ENCODE results near the gene EYS.
"Not testable (repeated sequence)": the region's sequence is repeated elsewhere in the genome, so short reads cannot be mapped to it uniquely, and the experiment has no call there.

Gene EYS

DNA sequence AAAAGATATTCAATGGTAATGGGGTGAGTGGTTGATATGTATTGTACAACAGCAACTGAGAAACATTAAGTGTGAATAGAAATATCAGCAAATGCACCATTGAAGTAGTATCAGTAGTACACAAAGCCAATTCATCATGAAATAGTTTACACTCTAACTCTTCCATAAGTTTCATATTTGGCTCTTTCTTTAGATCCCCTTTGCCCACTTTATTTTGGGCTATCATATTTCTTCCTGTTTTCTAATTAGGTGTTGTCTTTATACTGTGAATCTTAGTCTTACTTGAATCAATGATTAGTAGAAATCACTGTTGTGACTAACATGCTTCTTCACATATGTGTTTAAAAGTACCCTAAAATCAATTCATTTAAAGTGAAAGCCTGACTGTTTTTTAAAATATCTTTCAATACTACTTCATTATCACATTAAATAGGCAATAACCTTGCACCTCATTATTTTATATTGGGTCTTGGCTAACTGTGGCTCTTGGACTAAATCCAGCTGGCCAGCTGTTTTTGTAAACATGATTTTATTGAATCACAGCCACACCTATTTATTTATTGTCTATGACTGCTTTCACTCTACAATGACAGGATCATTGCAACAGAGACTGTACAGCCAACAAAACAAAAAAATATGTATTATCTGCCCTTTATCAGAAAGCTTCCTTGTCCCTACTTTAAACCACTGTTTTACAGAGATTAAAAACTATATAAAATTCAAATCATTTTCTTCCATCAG, 38.9 kb downstream of the EYS start:
- Mint-ChIP-seq H3K27ac (no peak overlapping the region), H3K36me3 (no peaks in the 10 kb centered on the region), H3K9me3 (peaks cover 13% of the 10 kb centered on the region), H3K4me3 (no peak overlapping the region), H3K27me3 (no peaks in the 10 kb centered on the region), H3K4me1 (no peaks in the 10 kb centered on the region)
- CTCF ChIA-PET: no interaction called here
- DNase-seq: no peak

- no peak for DNase-seq
- CTCF ChIA-PET: no interaction called here
- Mint-ChIP-seq H3K36me3 (no peaks in the 10 kb centered on the region), H3K9me3 (peaks cover 8% of the 10 kb centered on the region), H3K27ac (no peak overlapping the region), H3K4me3 (no peak overlapping the region), H3K4me1 (no peaks in the 10 kb centered on the region), H3K27me3 (no peaks in the 10 kb centered on the region)
Observed at GRCh38 chr6:65650086-65650485, 56.9 kb downstream of the EYS start.

- Mint-ChIP-seq H3K27ac (no peak overlapping the region), H3K4me3 (no peak overlapping the region), H3K27me3 (no peaks in the 10 kb centered on the region), H3K36me3 (no peaks in the 10 kb centered on the region), H3K9me3 (peaks cover 9% of the 10 kb centered on the region), H3K4me1 (no peaks in the 10 kb centered on the region)
- CTCF ChIA-PET: no interaction called here
- no peak for DNase-seq
Observed at GRCh38 chr6:65649392-65649791, 57.6 kb downstream of the EYS start.

GRCh38 chr6:65646544-65646943, 60.5 kb downstream of the EYS start:
- Mint-ChIP-seq H3K36me3 (no peaks in the 10 kb centered on the region), H3K27me3 (no peaks in the 10 kb centered on the region), H3K4me3 (no peak overlapping the region), H3K9me3 (peaks cover 9% of the 10 kb centered on the region), H3K27ac (no peak overlapping the region), H3K4me1 (no peaks in the 10 kb centered on the region)
- CTCF ChIA-PET: no interaction called here
- no peak for DNase-seq

- H3K27me3 Mint-ChIP-seq: no peaks in the 10 kb centered on the region
- H3K9me3 Mint-ChIP-seq: peaks cover 6% of the 10 kb centered on the region
- no peaks in the 10 kb centered on the region for H3K36me3 Mint-ChIP-seq
- no peak overlapping the region for H3K4me3 Mint-ChIP-seq
- H3K27ac Mint-ChIP-seq: no peak overlapping the region
- H3K4me1 Mint-ChIP-seq: no peaks in the 10 kb centered on the region
- CTCF ChIA-PET: no interaction called here
- DNase-seq: no peak
Observed at GRCh38 chr6:65642776-65643175, 64.2 kb downstream of the EYS start.

GRCh38 chr6:65638047-65638831, 68.8 kb downstream of the EYS start:
- no peaks in the 10 kb centered on the region for H3K27me3 Mint-ChIP-seq
- H3K27ac Mint-ChIP-seq: no peak overlapping the region
- H3K4me1 Mint-ChIP-seq: no peaks in the 10 kb centered on the region
- CTCF ChIA-PET: interaction anchor here (0.6 kb wide), 1 partner anchor 36 kb away, joined by 3 read pairs; no protein-coding TSS in a partner anchor
- no peaks in the 10 kb centered on the region for H3K36me3 Mint-ChIP-seq
- DNase-seq: no peak
- no peak overlapping the region for H3K4me3 Mint-ChIP-seq
- peaks cover 4% of the 10 kb centered on the region for H3K9me3 Mint-ChIP-seq

GRCh38 chr6:65637289-65638046, 69.6 kb downstream of the EYS start:
- Mint-ChIP-seq H3K4me3 (no peak overlapping the region), H3K27ac (no peak overlapping the region), H3K9me3 (peaks cover 4% of the 10 kb centered on the region), H3K36me3 (no peaks in the 10 kb centered on the region), H3K27me3 (no peaks in the 10 kb centered on the region), H3K4me1 (no peaks in the 10 kb centered on the region)
- CTCF ChIA-PET: no interaction called here
- DNase-seq: no peak

- Mint-ChIP-seq H3K27me3 (no peaks in the 10 kb centered on the region), H3K36me3 (no peaks in the 10 kb centered on the region), H3K4me1 (no peaks in the 10 kb centered on the region), H3K27ac (no peak overlapping the region), H3K9me3 (peaks cover 7% of the 10 kb centered on the region), H3K4me3 (no peak overlapping the region)
- no peak for DNase-seq
- CTCF ChIA-PET: no interaction called here
Observed at GRCh38 chr6:65633501-65633900, 73.5 kb downstream of the EYS start.

DNA sequence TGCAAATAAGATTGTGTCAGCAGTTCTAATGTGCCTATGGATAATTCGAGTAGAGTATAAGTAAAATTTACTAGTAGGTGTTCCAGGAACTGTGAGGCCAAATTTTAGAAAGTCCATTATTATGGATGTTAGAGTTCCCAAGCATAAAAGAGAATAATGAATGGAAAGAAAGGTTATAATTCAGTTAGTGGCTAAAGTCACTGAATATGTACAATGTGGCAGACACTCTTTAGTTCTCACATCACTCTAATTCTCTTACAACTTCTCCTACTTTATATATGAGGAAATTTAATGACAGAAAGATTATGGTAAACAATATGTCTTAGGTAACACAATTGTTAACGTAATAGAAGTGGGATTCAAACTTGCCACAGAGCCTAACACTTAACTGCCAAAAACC, 75.3 kb downstream of the EYS start:
- H3K4me1 Mint-ChIP-seq: no peaks in the 10 kb centered on the region
- DNase-seq: no peak
- H3K36me3 Mint-ChIP-seq: no peaks in the 10 kb centered on the region
- CTCF ChIA-PET: no interaction called here
- H3K27me3 Mint-ChIP-seq: no peaks in the 10 kb centered on the region
- peaks cover 12% of the 10 kb centered on the region for H3K9me3 Mint-ChIP-seq
- no peak overlapping the region for H3K4me3 Mint-ChIP-seq
- H3K27ac Mint-ChIP-seq: no peak overlapping the region

GRCh38 chr6:65627434-65627999, 79.5 kb downstream of the EYS start:
- H3K36me3 Mint-ChIP-seq, H3K27ac Mint-ChIP-seq, H3K27me3 Mint-ChIP-seq, H3K4me3 Mint-ChIP-seq, DNase-seq, H3K4me1 Mint-ChIP-seq, CTCF ChIA-PET: not testable (repeated sequence)
- H3K9me3 Mint-ChIP-seq: peaks cover 11% of the 10 kb centered on the region

DNA sequence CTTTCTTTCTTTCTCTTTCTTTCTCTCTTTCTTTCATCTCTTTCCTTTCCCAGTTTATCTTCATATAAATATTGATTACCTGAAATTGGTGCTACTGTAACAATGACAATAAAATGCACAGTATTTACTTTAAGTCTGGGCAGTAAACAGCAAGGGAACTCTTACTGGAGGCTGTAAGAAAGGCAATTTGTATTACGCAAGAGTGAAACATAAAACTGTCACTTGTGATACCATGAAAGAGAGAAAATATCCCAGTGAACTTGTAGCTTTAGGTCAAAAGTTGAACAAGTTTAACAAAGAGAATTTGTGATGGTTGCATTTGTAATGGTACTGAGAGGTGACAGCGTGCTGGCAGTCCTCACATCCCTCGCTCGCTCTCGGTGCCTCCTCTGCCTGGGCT, 80.0 kb downstream of the EYS start:
- Mint-ChIP-seq H3K4me3 (no peak overlapping the region), H3K27ac (no peak overlapping the region), H3K4me1 (no peaks in the 10 kb centered on the region), H3K27me3 (no peaks in the 10 kb centered on the region), H3K9me3 (peaks cover 11% of the 10 kb centered on the region), H3K36me3 (no peaks in the 10 kb centered on the region)
- CTCF ChIA-PET: no interaction called here
- DNase-seq: no peak

DNA sequence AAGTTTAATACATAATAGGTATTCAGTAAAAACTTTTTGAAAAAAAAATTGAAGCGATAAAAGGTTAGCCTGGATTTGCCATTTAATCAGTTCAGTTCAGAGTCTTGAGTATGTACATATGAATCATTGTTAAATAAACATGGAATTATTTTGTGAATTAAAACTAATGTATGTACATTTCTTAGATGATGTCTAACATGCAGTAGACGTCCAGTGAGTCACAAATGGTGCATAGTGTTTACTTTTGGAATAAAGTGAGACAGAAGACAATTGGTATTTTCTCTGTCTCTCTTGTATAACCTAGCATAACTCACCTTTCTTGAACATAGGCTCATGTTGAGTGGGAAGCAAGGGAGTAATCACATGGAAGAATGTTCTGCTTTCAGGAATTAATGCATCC, 83.5 kb downstream of the EYS start:
- Mint-ChIP-seq H3K27me3 (no peaks in the 10 kb centered on the region), H3K4me3 (no peak overlapping the region), H3K36me3 (no peaks in the 10 kb centered on the region), H3K27ac (no peak overlapping the region), H3K4me1 (no peaks in the 10 kb centered on the region), H3K9me3 (peaks cover 6% of the 10 kb centered on the region)
- DNase-seq: no peak
- CTCF ChIA-PET: no interaction called here

DNA sequence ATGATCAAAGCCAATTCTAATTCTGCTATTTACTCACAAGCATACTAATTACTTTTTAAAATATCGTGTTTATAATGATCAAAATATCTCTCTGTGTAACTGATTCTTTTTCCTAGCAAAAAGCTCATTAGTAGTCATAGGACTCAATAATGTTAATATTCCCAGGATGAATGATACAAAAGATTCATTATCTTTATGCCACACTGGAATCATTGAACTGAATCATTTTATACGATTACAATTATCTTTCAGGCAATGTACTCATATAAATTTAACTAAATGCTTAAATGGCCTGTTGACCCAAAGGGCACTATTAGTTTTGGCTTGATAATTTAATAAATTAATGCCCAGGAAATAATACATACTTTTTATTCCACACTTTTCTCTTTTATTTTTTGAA, 96.3 kb downstream of the EYS start:
- CTCF ChIA-PET: no interaction called here
- no peak overlapping the region for H3K27ac Mint-ChIP-seq
- no peaks in the 10 kb centered on the region for H3K27me3 Mint-ChIP-seq
- DNase-seq: no peak
- H3K4me1 Mint-ChIP-seq: no peaks in the 10 kb centered on the region
- no peak overlapping the region for H3K4me3 Mint-ChIP-seq
- no peaks in the 10 kb centered on the region for H3K36me3 Mint-ChIP-seq
- H3K9me3 Mint-ChIP-seq: no peaks in the 10 kb centered on the region

- Mint-ChIP-seq H3K27ac (no peak overlapping the region), H3K9me3 (peaks cover 12% of the 10 kb centered on the region), H3K36me3 (no peaks in the 10 kb centered on the region), H3K27me3 (no peaks in the 10 kb centered on the region), H3K4me1 (no peaks in the 10 kb centered on the region), H3K4me3 (no peak overlapping the region)
- no peak for DNase-seq
- CTCF ChIA-PET: no interaction called here
Observed at GRCh38 chr6:65595540-65595939, 111.5 kb downstream of the EYS start.

Data from activated naive CD4-positive, alpha-beta T cell treated with anti-CD3 and anti-CD28 coated beads, Interleukin-2, amount 10 ng/mL, durations not matched to agents 7 days and 5 days (primary cell).